ENCODE measurements around the gene GGN. TPM values are rescaled to one million over a fixed set of nuclear protein-coding genes. Genes with fewer than 3 reads are reported as not detected.

Gene GGN
- total RNA-seq, 1 donor from 2014 or later: 0.59 TPM

DNA sequence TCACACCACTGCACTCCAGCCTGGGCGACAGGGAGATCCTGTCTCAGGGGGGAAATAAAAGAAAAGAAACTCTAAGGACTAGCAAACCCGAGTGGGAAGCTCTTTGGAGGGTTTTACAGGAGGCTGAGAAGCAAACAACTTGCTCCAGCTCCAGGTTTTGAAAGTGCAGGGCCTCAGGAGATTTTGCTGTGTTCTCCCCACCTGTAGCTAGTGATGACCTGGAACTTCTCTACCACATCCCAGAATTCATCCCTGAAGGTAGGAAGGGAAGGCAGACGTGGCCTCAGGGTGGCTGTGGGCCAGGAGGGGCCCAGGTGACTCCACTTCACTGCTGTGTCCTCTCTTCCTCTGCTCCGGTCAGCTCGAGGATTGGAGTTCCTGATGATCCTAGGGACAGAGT, 29.8 kb downstream of the GGN start:
- intact Hi-C loops (cut with DNase I): no loop called here
- H3K4me3 ChIP-seq: no peak overlapping the region
- peaks cover 47% of the 10 kb centered on the region for H3K27me3 ChIP-seq (ENCODE audit: low read depth)
- peaks cover 17% of the 10 kb centered on the region for H3K4me1 ChIP-seq
- H3K36me3 ChIP-seq: no peaks in the 10 kb centered on the region
- H3K27ac ChIP-seq: no peak overlapping the region
- no peak for DNase-seq
- ATAC-seq: no peak
- TF ChIP-seq CTCF (IDR thresholded peaks at IDR 0.05): no peak
- H3K9me3 ChIP-seq: no peaks in the 10 kb centered on the region

GRCh38 chr19:38355728-38356725, 31.8 kb downstream of the GGN start:
- DNase-seq: no peak
- no peak for ATAC-seq
- Histone ChIP-seq H3K27ac (no peak overlapping the region), H3K27me3 (ENCODE audit: low read depth) (peaks cover 52% of the 10 kb centered on the region), H3K9me3 (no peaks in the 10 kb centered on the region), H3K4me3 (no peak overlapping the region), H3K4me1 (no peaks in the 10 kb centered on the region), H3K36me3 (no peaks in the 10 kb centered on the region)
- intact Hi-C loops (cut with DNase I): no loop called here
- no peak for TF ChIP-seq CTCF (IDR thresholded peaks at IDR 0.05)

DNA sequence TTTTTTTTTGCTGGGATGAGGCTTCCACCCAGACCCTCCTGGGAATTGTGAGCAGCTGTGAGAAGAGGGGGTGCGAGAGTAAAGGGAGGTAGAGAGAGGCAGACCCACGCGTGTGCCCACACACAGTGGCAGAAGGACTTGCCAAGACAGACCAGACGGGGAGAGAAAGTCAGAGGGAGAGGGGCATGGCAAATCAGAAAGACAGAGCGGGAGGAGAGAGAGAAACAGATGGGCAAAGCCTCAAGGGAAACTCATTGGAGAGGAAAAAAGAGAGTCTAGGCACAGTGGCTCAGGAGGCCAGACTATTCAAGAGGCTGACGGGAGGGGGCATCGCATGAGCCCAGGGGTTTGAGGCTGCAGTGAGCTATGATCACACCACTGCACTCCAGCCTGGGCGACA, 35.2 kb downstream of the GGN start:
- H3K9me3 ChIP-seq: no peaks in the 10 kb centered on the region
- H3K27ac ChIP-seq: no peak overlapping the region
- TF ChIP-seq CTCF (IDR thresholded peaks at IDR 0.05): no peak
- H3K4me1 ChIP-seq: no peaks in the 10 kb centered on the region
- H3K36me3 ChIP-seq: no peaks in the 10 kb centered on the region
- no peak overlapping the region for H3K4me3 ChIP-seq
- intact Hi-C loops (cut with DNase I): no loop called here
- peaks cover 25% of the 10 kb centered on the region for H3K27me3 ChIP-seq (ENCODE audit: low read depth)
- ATAC-seq: no peak
- DNase-seq: no peak

- intact Hi-C loops (cut with DNase I): no loop called here
- ATAC-seq: peak in 1 of 2 donors; percentile 23
- no peaks in the 10 kb centered on the region for H3K4me1 ChIP-seq
- no peaks in the 10 kb centered on the region for H3K9me3 ChIP-seq
- H3K27me3 ChIP-seq (ENCODE audit: low read depth): peaks cover 20% of the 10 kb centered on the region
- no peak for DNase-seq
- H3K36me3 ChIP-seq: no peaks in the 10 kb centered on the region
- no peak for TF ChIP-seq CTCF (IDR thresholded peaks at IDR 0.05)
- no peak overlapping the region for H3K4me3 ChIP-seq
- H3K27ac ChIP-seq: no peak overlapping the region
Observed at GRCh38 chr19:38351865-38352395, 35.9 kb downstream of the GGN start.

DNA sequence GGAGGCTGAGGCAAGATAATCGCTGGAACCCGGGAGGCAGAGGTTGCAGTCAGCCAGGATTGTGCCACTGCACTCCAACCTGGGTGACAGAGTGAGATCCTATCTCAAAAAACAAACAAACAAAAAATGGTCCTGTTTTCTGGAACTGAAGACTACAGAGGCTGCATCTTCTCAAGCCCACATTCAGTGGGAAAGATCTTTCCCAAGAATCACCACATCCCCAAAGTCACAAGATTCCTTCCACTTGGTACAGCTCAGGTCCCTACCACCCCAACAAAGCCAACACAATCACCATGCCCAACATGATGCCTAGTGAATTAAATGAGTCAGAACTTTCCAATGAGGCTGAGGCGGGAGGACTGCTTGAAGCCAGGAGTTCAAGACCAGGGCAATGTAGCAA, 37.0 kb downstream of the GGN start:
- no peak for DNase-seq
- no peak for TF ChIP-seq CTCF (IDR thresholded peaks at IDR 0.05)
- Histone ChIP-seq H3K4me1 (no peaks in the 10 kb centered on the region), H3K36me3 (no peaks in the 10 kb centered on the region), H3K27me3 (ENCODE audit: low read depth) (peaks cover 11% of the 10 kb centered on the region), H3K4me3 (no peak overlapping the region), H3K27ac (no peak overlapping the region), H3K9me3 (no peaks in the 10 kb centered on the region)
- intact Hi-C loops (cut with DNase I): no loop called here
- ATAC-seq: no peak

Data from lower lobe of right lung (tissue), 2 donors.